ENCODE data around the gene VIT.

DNA sequence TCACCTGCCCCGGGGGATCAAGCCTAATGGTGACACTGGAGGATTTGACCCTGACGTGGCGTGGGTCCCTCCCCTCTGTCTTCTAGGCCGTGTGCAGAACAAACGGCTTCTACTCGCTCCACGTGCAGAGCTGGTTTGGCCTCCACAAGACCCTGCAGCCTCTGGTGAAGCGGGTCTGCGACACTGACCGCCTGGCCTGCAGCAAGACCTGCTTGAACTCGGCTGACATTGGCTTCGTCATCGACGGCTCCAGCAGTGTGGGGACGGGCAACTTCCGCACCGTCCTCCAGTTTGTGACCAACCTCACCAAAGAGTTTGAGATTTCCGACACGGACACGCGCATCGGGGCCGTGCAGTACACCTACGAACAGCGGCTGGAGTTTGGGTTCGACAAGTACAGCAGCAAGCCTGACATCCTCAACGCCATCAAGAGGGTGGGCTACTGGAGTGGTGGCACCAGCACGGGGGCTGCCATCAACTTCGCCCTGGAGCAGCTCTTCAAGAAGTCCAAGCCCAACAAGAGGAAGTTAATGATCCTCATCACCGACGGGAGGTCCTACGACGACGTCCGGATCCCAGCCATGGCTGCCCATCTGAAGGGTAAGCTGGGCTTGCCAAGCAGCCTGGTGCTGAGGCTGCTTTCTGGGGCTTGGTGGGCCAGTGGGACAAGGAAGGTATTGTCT is 112.0 kb downstream of the VIT start:
- TF ChIP-seq, protein P1, sequence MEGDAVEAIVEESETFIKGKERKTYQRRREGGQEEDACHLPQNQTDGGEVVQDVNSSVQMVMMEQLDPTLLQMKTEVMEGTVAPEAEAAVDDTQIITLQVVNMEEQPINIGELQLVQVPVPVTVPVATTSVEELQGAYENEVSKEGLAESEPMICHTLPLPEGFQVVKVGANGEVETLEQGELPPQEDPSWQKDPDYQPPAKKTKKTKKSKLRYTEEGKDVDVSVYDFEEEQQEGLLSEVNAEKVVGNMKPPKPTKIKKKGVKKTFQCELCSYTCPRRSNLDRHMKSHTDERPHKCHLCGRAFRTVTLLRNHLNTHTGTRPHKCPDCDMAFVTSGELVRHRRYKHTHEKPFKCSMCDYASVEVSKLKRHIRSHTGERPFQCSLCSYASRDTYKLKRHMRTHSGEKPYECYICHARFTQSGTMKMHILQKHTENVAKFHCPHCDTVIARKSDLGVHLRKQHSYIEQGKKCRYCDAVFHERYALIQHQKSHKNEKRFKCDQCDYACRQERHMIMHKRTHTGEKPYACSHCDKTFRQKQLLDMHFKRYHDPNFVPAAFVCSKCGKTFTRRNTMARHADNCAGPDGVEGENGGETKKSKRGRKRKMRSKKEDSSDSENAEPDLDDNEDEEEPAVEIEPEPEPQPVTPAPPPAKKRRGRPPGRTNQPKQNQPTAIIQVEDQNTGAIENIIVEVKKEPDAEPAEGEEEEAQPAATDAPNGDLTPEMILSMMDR (IDR thresholded peaks at IDR 0.05) = no peak
- TF ChIP-seq ZFX (IDR thresholded peaks at IDR 0.05; ENCODE audit: borderline replicate concordance) = no peak
